A172 (cell line): ENCODE data around the gene LARP4B. TPM values are rescaled to one million over a fixed set of nuclear protein-coding genes. Genes with fewer than 3 reads are reported as not detected.
"Not testable (repeated sequence)": the region's sequence is repeated elsewhere in the genome, so short reads cannot be mapped to it uniquely, and the experiment has no call there.

Experiments used
- DNase-seq: peaks from one replicate; pipeline ENCODE4 v3.0.0-alpha.2; 2015; ENCODE audit warnings: low spot score
- total RNA-seq: library from RNA; depleted of rRNA; stranded (reverse); fragments of >200 nt; shearing (Covaris generic); gene quantifications from 2 replicates; pipeline ENCODE4 v1.2.3, GENCODE V29; 2014; rRNA removed

LARP4B gene
- total RNA-seq, 1 experiment from 2014 or later: 55.7 TPM

- not testable (repeated sequence) for DNase-seq
Measured at GRCh38 chr10:770048-770712, 161.3 kb downstream of the LARP4B start.

GRCh38 chr10:767794-768193 lies 163.7 kb downstream of the LARP4B start:
- DNase-seq: no peak

- DNase-seq: no peak
Measured at GRCh38 chr10:767211-767610, 164.3 kb downstream of the LARP4B start.

GRCh38 chr10:761376-761775 lies 170.1 kb downstream of the LARP4B start:
- no peak for DNase-seq

- no peak for DNase-seq
Measured at GRCh38 chr10:760622-761021, 170.9 kb downstream of the LARP4B start.

- DNase-seq: no peak
Measured at GRCh38 chr10:759898-760477, 171.5 kb downstream of the LARP4B start.

Other genes starting within 250 kb of the LARP4B start
- 10.0 and 12.8 TPM in 2 replicates for gene DIP2C, start 242.0 kb downstream of the LARP4B start, total RNA-seq
- 102 and 156 TPM in 2 replicates for gene GTPBP4, start 56.7 kb upstream of the LARP4B start, total RNA-seq
- not detected in 2 replicates for gene IDI2, start 94.2 kb upstream of the LARP4B start, total RNA-seq
- 104 and 119 TPM in 2 replicates for gene IDI1, start 117.4 kb upstream of the LARP4B start, total RNA-seq
- 8.8 and 10.1 TPM in 2 replicates for gene WDR37, start 124.7 kb upstream of the LARP4B start, total RNA-seq